ENCODE results near the gene UNC45B.

GRCh38 chr17:35162755-35163154 is 15.1 kb downstream of the UNC45B start:
- TF ChIP-seq EZH2 (IDR thresholded peaks at IDR 0.05) = no peak
- no peak for TF ChIP-seq POLR2AphosphoS5 (IDR thresholded peaks at IDR 0.05; ENCODE audit: borderline replicate concordance, low read depth, low read length)
- no peak for TF ChIP-seq FOXP2 (optimal IDR thresholded peaks at IDR 0.05; ENCODE audit: control extremely low read depth, extremely low read length, insufficient read depth)
